Memory B cell (primary cell): ENCODE data around the gene GPC6.
"Not testable (repeated sequence)": the region's sequence is repeated elsewhere in the genome, so short reads cannot be mapped to it uniquely, and the experiment has no call there.

Source experiments
- ATAC-seq: fragments of 150-1000 bp; cut with Tn5 transposase; 2 replicates; pipeline ENCODE4 v1.10.0; 2021; ENCODE audit warnings: low read depth, mild to moderate bottlenecking, moderate library complexity
- DNase-seq, 2 donors: peaks; one replicate each; pipeline ENCODE4 v3.0.0; 2022; ENCODE audit warnings: low spot score in 2 of 2
- H3K27ac Mint-ChIP-seq: one replicate; pipeline ENCODE4 v1.8.0; 2022; ENCODE audit warnings: mild to moderate bottlenecking, moderate library complexity, mixed read lengths
- H3K27me3 Mint-ChIP-seq: one replicate; pipeline ENCODE4 v1.8.0; 2022; ENCODE audit warnings: mixed read lengths
- H3K36me3 Mint-ChIP-seq: one replicate; pipeline ENCODE4 v1.8.0; 2022; ENCODE audit warnings: mild to moderate bottlenecking, mixed read lengths
- H3K4me1 Mint-ChIP-seq: one replicate; pipeline ENCODE4 v1.8.0; 2022; ENCODE audit warnings: mixed read lengths
- H3K4me3 Mint-ChIP-seq: one replicate; pipeline ENCODE4 v1.8.0; 2022; ENCODE audit warnings: mild to moderate bottlenecking, moderate library complexity, mixed read lengths
- H3K9me3 Mint-ChIP-seq: one replicate; pipeline ENCODE4 v1.8.0; 2022; ENCODE audit warnings: mixed read lengths

GPC6 gene

GRCh38 chr13:93450761-93451160 lies 224.2 kb downstream of the GPC6 start:
- Mint-ChIP-seq H3K27me3 (no peaks in the 10 kb centered on the region), H3K4me1 (no peaks in the 10 kb centered on the region), H3K36me3 (no peaks in the 10 kb centered on the region), H3K4me3 (no peak overlapping the region), H3K27ac (no peak overlapping the region), H3K9me3 (peaks cover 4% of the 10 kb centered on the region)
- DNase-seq (no peak), ATAC-seq (no peak)

GRCh38 chr13:93454676-93455235 lies 228.1 kb downstream of the GPC6 start:
- H3K4me1 Mint-ChIP-seq, ATAC-seq, H3K27me3 Mint-ChIP-seq, H3K9me3 Mint-ChIP-seq, DNase-seq, H3K27ac Mint-ChIP-seq, H3K4me3 Mint-ChIP-seq, H3K36me3 Mint-ChIP-seq: not testable (repeated sequence)

- DNase-seq, result no peak
- Mint-ChIP-seq H3K4me3 (no peak overlapping the region), H3K36me3 (no peaks in the 10 kb centered on the region), H3K9me3 (peaks cover 4% of the 10 kb centered on the region), H3K27ac (no peak overlapping the region), H3K4me1 (no peaks in the 10 kb centered on the region), H3K27me3 (no peaks in the 10 kb centered on the region)
- ATAC-seq, result no peak
These were observed 229.3 kb downstream of the GPC6 start for GRCh38 chr13:93455861-93456260.

GRCh38 chr13:93460005-93460404 lies 233.4 kb downstream of the GPC6 start:
- Mint-ChIP-seq H3K4me3 (no peak overlapping the region), H3K36me3 (no peaks in the 10 kb centered on the region), H3K9me3 (peaks cover 6% of the 10 kb centered on the region), H3K27ac (no peak overlapping the region), H3K27me3 (no peaks in the 10 kb centered on the region), H3K4me1 (no peaks in the 10 kb centered on the region)
- DNase-seq, result no peak
- ATAC-seq, result no peak

GRCh38 chr13:93462151-93462550 lies 235.5 kb downstream of the GPC6 start:
- no peak overlapping the region for H3K4me3 Mint-ChIP-seq
- ATAC-seq (no peak), DNase-seq (no peak)
- H3K4me1 Mint-ChIP-seq, result no peaks in the 10 kb centered on the region
- no peaks in the 10 kb centered on the region for H3K36me3 Mint-ChIP-seq
- H3K9me3 Mint-ChIP-seq, result peaks cover 4% of the 10 kb centered on the region
- H3K27me3 Mint-ChIP-seq, result no peaks in the 10 kb centered on the region
- H3K27ac Mint-ChIP-seq, result no peak overlapping the region

GRCh38 chr13:93466502-93467036 lies 240.0 kb downstream of the GPC6 start:
- Mint-ChIP-seq H3K9me3 (peaks cover 4% of the 10 kb centered on the region), H3K27me3 (no peaks in the 10 kb centered on the region), H3K36me3 (no peaks in the 10 kb centered on the region), H3K4me1 (no peaks in the 10 kb centered on the region), H3K27ac (no peak overlapping the region), H3K4me3 (no peak overlapping the region)
- ATAC-seq (no peak), DNase-seq (no peak)

- ATAC-seq (no peak), DNase-seq (no peak)
- no peak overlapping the region for H3K4me3 Mint-ChIP-seq
- no peaks in the 10 kb centered on the region for H3K27me3 Mint-ChIP-seq
- H3K9me3 Mint-ChIP-seq, result peaks cover 4% of the 10 kb centered on the region
- no peaks in the 10 kb centered on the region for H3K36me3 Mint-ChIP-seq
- H3K27ac Mint-ChIP-seq, result no peak overlapping the region
- H3K4me1 Mint-ChIP-seq, result no peaks in the 10 kb centered on the region
These were observed 240.6 kb downstream of the GPC6 start for GRCh38 chr13:93467175-93467574.

- Mint-ChIP-seq H3K4me1 (no peaks in the 10 kb centered on the region), H3K36me3 (no peaks in the 10 kb centered on the region), H3K27me3 (no peaks in the 10 kb centered on the region), H3K27ac (no peak overlapping the region), H3K9me3 (peaks cover 5% of the 10 kb centered on the region), H3K4me3 (no peak overlapping the region)
- ATAC-seq (no peak), DNase-seq (no peak)
These were observed 241.8 kb downstream of the GPC6 start for GRCh38 chr13:93468433-93468832.

GRCh38 chr13:93472296-93472695 lies 245.7 kb downstream of the GPC6 start:
- Mint-ChIP-seq H3K27ac (no peak overlapping the region), H3K4me3 (no peak overlapping the region), H3K4me1 (no peaks in the 10 kb centered on the region), H3K36me3 (no peaks in the 10 kb centered on the region), H3K9me3 (peaks cover 2% of the 10 kb centered on the region), H3K27me3 (no peaks in the 10 kb centered on the region)
- no peak for DNase-seq
- no peak for ATAC-seq

- no peak overlapping the region for H3K4me3 Mint-ChIP-seq
- ATAC-seq (no peak), DNase-seq (no peak)
- H3K27me3 Mint-ChIP-seq, result no peaks in the 10 kb centered on the region
- no peak overlapping the region for H3K27ac Mint-ChIP-seq
- H3K36me3 Mint-ChIP-seq, result no peaks in the 10 kb centered on the region
- peaks cover 2% of the 10 kb centered on the region for H3K9me3 Mint-ChIP-seq
- no peaks in the 10 kb centered on the region for H3K4me1 Mint-ChIP-seq
These were observed 246.2 kb downstream of the GPC6 start for GRCh38 chr13:93472814-93473296.

GRCh38 chr13:93473441-93474270 lies 247.0 kb downstream of the GPC6 start:
- Mint-ChIP-seq H3K36me3 (no peaks in the 10 kb centered on the region), H3K4me1 (no peaks in the 10 kb centered on the region), H3K27me3 (no peaks in the 10 kb centered on the region), H3K27ac (no peak overlapping the region), H3K4me3 (no peak overlapping the region), H3K9me3 (peaks cover 2% of the 10 kb centered on the region)
- ATAC-seq (no peak), DNase-seq (no peak)

GRCh38 chr13:93476175-93476574 lies 249.6 kb downstream of the GPC6 start:
- DNase-seq (no peak), ATAC-seq (no peak)
- Mint-ChIP-seq H3K4me1 (no peaks in the 10 kb centered on the region), H3K27ac (no peak overlapping the region), H3K36me3 (no peaks in the 10 kb centered on the region), H3K9me3 (peaks cover 2% of the 10 kb centered on the region), H3K4me3 (no peak overlapping the region), H3K27me3 (no peaks in the 10 kb centered on the region)

- Mint-ChIP-seq H3K4me1 (no peaks in the 10 kb centered on the region), H3K9me3 (peaks cover 2% of the 10 kb centered on the region), H3K36me3 (no peaks in the 10 kb centered on the region), H3K4me3 (no peak overlapping the region), H3K27me3 (no peaks in the 10 kb centered on the region), H3K27ac (no peak overlapping the region)
- ATAC-seq, result no peak
- DNase-seq, result no peak
These were observed 250.6 kb downstream of the GPC6 start for GRCh38 chr13:93477238-93477637.

- Mint-ChIP-seq H3K27ac (no peak overlapping the region), H3K4me1 (no peaks in the 10 kb centered on the region), H3K4me3 (no peak overlapping the region), H3K9me3 (no peaks in the 10 kb centered on the region), H3K27me3 (no peaks in the 10 kb centered on the region), H3K36me3 (no peaks in the 10 kb centered on the region)
- no peak for ATAC-seq
- DNase-seq, result no peak
These were observed 254.0 kb downstream of the GPC6 start for GRCh38 chr13:93480553-93481106.
